Heart left ventricle (tissue), 13 donors: ENCODE results near the gene EVA1C.

Experiments used
- POLR2A ChIP-seq, 2 donors: fragments of 450-650 bp; IDR thresholded peaks; one replicate each; pipeline ENCODE4 v1.6.1; 2017; ENCODE audit warnings: antibody characterized with exemption in 2 of 2, mild to moderate bottlenecking in 2 of 2, moderate library complexity in 2 of 2
- TF ChIP-seq, protein P1 (sequence below), 12 donors: fragments of 200-600 bp; sonication (generic) in 4 of 12; IDR thresholded peaks; one replicate each; pipeline versions ENCODE4 v1.5.0 to v1.8.0; 2018 to 2022; ENCODE audit warnings: antibody characterized with exemption in 12 of 12, mild to moderate bottlenecking in 5 of 12
- donor health status: ischemic (EF 13 %, LVEDD 7.1; RV severe dilation, severe dysfunction).
- donor health status: DM: no; HTN: yes; CAD: no.
- donor health status: DM: no; HTN: no; CAD: no.
- donor health status: ischemic (EF 25% LVEDD 6.9; RV normal size, moderate dysfunction).
- donor health status: ischemic (EF 25% LVEDD 5.7; RV mildly dilated, moderate dysfunction).
- donor health status: ischemic (EF 35%, LVEDD 5.7; RV mildly dilated, moderate dysfunction).
- donor health status: nonischemic (EF 11% LVEDD 7.7; RV severe dilation, severe dysfunction).
- donor health status: DM: yes; HTN: yes; CAD: no.
- donor health status: PGD.
- donor health status: ischemic (EF 29% LVEDD 5.4; RV normal size, mild dysfunction).
- donor health status: nonischemic (EF 23%, LVEDD 6.1; RV moderate dilation, normal function).

DNA sequence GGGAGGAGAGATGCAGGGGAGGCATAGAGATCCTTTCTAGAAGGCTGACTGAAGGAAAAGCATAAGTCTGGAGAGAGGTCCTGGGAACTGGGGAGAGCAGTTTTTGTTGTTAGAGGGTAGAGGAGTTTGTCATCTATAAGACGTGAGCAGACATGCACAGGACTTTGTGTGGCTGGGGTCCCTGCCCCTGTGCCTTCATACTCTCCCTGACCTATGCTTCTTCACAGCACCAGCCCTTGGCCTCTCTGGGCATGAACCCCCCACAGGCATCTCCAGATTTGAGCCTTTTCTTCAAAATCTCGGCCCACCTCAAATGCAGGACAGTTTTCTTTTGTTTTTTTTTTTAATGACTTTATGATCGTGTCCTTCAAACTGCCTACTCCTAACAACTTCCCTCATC lies 79.9 kb downstream of the EVA1C start:
- TF ChIP-seq, protein P1, sequence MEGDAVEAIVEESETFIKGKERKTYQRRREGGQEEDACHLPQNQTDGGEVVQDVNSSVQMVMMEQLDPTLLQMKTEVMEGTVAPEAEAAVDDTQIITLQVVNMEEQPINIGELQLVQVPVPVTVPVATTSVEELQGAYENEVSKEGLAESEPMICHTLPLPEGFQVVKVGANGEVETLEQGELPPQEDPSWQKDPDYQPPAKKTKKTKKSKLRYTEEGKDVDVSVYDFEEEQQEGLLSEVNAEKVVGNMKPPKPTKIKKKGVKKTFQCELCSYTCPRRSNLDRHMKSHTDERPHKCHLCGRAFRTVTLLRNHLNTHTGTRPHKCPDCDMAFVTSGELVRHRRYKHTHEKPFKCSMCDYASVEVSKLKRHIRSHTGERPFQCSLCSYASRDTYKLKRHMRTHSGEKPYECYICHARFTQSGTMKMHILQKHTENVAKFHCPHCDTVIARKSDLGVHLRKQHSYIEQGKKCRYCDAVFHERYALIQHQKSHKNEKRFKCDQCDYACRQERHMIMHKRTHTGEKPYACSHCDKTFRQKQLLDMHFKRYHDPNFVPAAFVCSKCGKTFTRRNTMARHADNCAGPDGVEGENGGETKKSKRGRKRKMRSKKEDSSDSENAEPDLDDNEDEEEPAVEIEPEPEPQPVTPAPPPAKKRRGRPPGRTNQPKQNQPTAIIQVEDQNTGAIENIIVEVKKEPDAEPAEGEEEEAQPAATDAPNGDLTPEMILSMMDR (IDR thresholded peaks at IDR 0.05), result no peak
- no peak for TF ChIP-seq POLR2A (IDR thresholded peaks at IDR 0.05)
